A549 (cell line): ENCODE data around the gene SHC2. TPM values are rescaled to one million over a fixed set of nuclear protein-coding genes. Genes with fewer than 3 reads are reported as not detected.

ENCODE experiments used
- ATAC-seq, 2 experiments: fragments of 200-7000 bp in 1 of 2; fragments of >200 bp in 1 of 2; cut with Nextera tagmentation in 1 of 2; cut with Tn5 transposase in 1 of 2; 3 replicates each; pipeline versions ENCODE4 v1.8.0 to v1.9.1; 2018 to 2020; ENCODE audit warnings: mild to moderate bottlenecking in 1 of 2, moderate library complexity in 1 of 2
- CTCF ChIA-PET: fragments of 300-600 bp; sonication (Branson Sonifier 250); formaldehyde crosslinking; extraction: SDS; loops from one replicate; lab custom pipeline; 2021; ENCODE audit warnings: antibody characterized with exemption, inconsistent platforms; lab: Yijun Ruan, JAX
- POLR2A ChIA-PET: fragments of 350-600 bp; formaldehyde crosslinking; extraction: SDS; loops from one replicate; lab custom pipeline; 2021; ENCODE audit warnings: antibody characterized with exemption, inconsistent platforms; lab: Yijun Ruan, JAX
- DNase-seq, 2 experiments: peaks; one replicate each; pipeline versions ENCODE4 v3.0.0 to v3.0.0-alpha.2; 2011 to 2016; ENCODE audit warnings: low read depth in 1 of 2, low spot score in 1 of 2
- FAIRE-seq: peaks from 2 replicates; lab custom pipeline; 2011; peaks lifted over from hg19 to GRCh38; lab: Jason Lieb, UNC
- H3K27ac ChIP-seq, 2 experiments: fragments of >200 bp; sonication (Bioruptor Twin); formaldehyde crosslinking; 3 replicates each; pipeline ENCODE4 v1.5.1; 2016 to 2017
- H3K4me1 ChIP-seq: fragments of >200 bp; sonication (Bioruptor Twin); formaldehyde crosslinking; 3 replicates; pipeline ENCODE4 v1.6.1; 2016
- H3K4me2 ChIP-seq: fragments of >200 bp; sonication (Bioruptor Twin); formaldehyde crosslinking; 3 replicates; pipeline ENCODE4 v1.6.1; 2016
- H3K4me3 ChIP-seq: fragments of >200 bp; sonication (Bioruptor Twin); formaldehyde crosslinking; 3 replicates; pipeline ENCODE4 v1.5.1; 2016
- H3K9me3 ChIP-seq: fragments of >200 bp; sonication (Bioruptor Twin); formaldehyde crosslinking; 3 replicates; pipeline ENCODE4 v1.6.1; 2016
- ATOH8 ChIP-seq: fragments of 250-450 bp; sonication (Bioruptor Pico); IDR thresholded peaks from 2 replicates; pipeline ENCODE4 v1.5.0; 2020; ENCODE audit warnings: low read depth, mild to moderate bottlenecking, moderate library complexity
- BCL3 ChIP-seq: fragments of >200 bp; sonication (Bioruptor Twin); formaldehyde crosslinking; IDR thresholded peaks from 3 replicates; pipeline ENCODE4 v1.6.1; 2016
- CEBPB ChIP-seq, 2 experiments: fragments of >200 bp in 1 of 2; sonication (Bioruptor Twin) in 1 of 2; formaldehyde crosslinking in 1 of 2; IDR thresholded peaks; 2 replicates each; pipeline ENCODE4 v1.6.1; 2012 to 2016
- CHD2 ChIP-seq: fragments of 150-350 bp; IDR thresholded peaks from 2 replicates; pipeline ENCODE4 v1.6.1; 2014; ENCODE audit warnings: low read length; ENCODE audit not compliant: partially characterized antibody
- CHD4 ChIP-seq: fragments of 200-600 bp; sonication (generic); IDR thresholded peaks from 2 replicates; pipeline ENCODE4 v1.6.1; 2016; ENCODE audit warnings: antibody characterized with exemption, mild to moderate bottlenecking, borderline replicate concordance
- EHF ChIP-seq: fragments of 250-450 bp; sonication (Bioruptor Pico); IDR thresholded peaks from 2 replicates; pipeline ENCODE4 v1.5.0; 2020; ENCODE audit warnings: mild to moderate bottlenecking
- FOSB ChIP-seq: fragments of 250-450 bp; sonication (Bioruptor Pico); IDR thresholded peaks from 2 replicates; pipeline ENCODE4 v1.5.0; 2020; ENCODE audit warnings: mild to moderate bottlenecking, moderate library complexity
- FOSL2 ChIP-seq, 2 experiments: fragments of 450-650 bp in 1 of 2; fragments of >200 bp in 1 of 2; sonication (Bioruptor Twin) in 1 of 2; formaldehyde crosslinking; IDR thresholded peaks; 2 replicates each; pipeline versions ENCODE4 v1.5.0 to v1.6.1; 2016 to 2020; ENCODE audit warnings: mild to moderate bottlenecking in 1 of 2, moderate library complexity in 1 of 2
- HDAC2 ChIP-seq: fragments of 200-600 bp; sonication (generic); IDR thresholded peaks from 2 replicates; pipeline ENCODE4 v1.6.1; 2016
- HOXB13 ChIP-seq: fragments of 250-450 bp; sonication (Bioruptor Pico); IDR thresholded peaks from 2 replicates; pipeline ENCODE4 v1.5.0; 2020; ENCODE audit warnings: low read depth, mild to moderate bottlenecking, moderate library complexity
- HOXB5 ChIP-seq: fragments of 250-450 bp; sonication (Bioruptor Pico); IDR thresholded peaks from 2 replicates; pipeline ENCODE4 v1.5.0; 2020; ENCODE audit warnings: mild to moderate bottlenecking, moderate library complexity
- JUN ChIP-seq, 2 experiments: fragments of >200 bp; sonication (Bioruptor Twin); formaldehyde crosslinking; IDR thresholded peaks; 2 replicates in 1 of 2; 3 replicates in 1 of 2; pipeline ENCODE4 v1.6.1; 2016 to 2017
- KDM1A ChIP-seq: fragments of 200-600 bp; sonication (generic); IDR thresholded peaks from 2 replicates; pipeline ENCODE4 v1.6.1; 2016; ENCODE audit warnings: low read depth, mild to moderate bottlenecking
- MAX ChIP-seq: IDR thresholded peaks from 2 replicates; pipeline ENCODE4 v1.6.1; 2012
- NFE2L2 ChIP-seq: fragments of 150-350 bp; conservative IDR thresholded peaks from 2 replicates; pipeline ENCODE4 v1.6.1; 2014; ENCODE audit warnings: low read length
- NPAS2 ChIP-seq: fragments of 250-450 bp; sonication (Bioruptor Pico); IDR thresholded peaks from 2 replicates; pipeline ENCODE4 v1.8.0; 2022; ENCODE audit warnings: mild to moderate bottlenecking, moderate library complexity, borderline replicate concordance
- POLR2A ChIP-seq: IDR thresholded peaks from 2 replicates; pipeline ENCODE4 v1.6.1; 2012; ENCODE audit warnings: mild to moderate bottlenecking, low read length
- RAD21 ChIP-seq, 2 experiments: fragments of >200 bp in 1 of 2; sonication (Bioruptor Twin) in 1 of 2; formaldehyde crosslinking in 1 of 2; IDR thresholded peaks in 1 of 2; conservative IDR thresholded peaks in 1 of 2; 2 replicates in 1 of 2; 3 replicates in 1 of 2; pipeline ENCODE4 v1.6.1; 2012 to 2018; ENCODE audit warnings: inconsistent platforms in 1 of 2
- RARB ChIP-seq: fragments of 250-450 bp; sonication (Bioruptor Pico); IDR thresholded peaks from 2 replicates; pipeline ENCODE4 v1.8.0; 2021; ENCODE audit warnings: mild to moderate bottlenecking, moderate library complexity
- RCOR1 ChIP-seq: fragments of 150-350 bp; IDR thresholded peaks from 2 replicates; pipeline ENCODE4 v1.6.1; 2014; ENCODE audit warnings: antibody characterized with exemption, low read length, low read depth
- SREBF2 ChIP-seq: fragments of 450-650 bp; IDR thresholded peaks from 2 replicates; pipeline ENCODE4 v1.6.1; 2014; ENCODE audit warnings: mild to moderate bottlenecking, moderate library complexity
- TFCP2L1 ChIP-seq: fragments of 250-450 bp; sonication (Bioruptor Pico); IDR thresholded peaks from 2 replicates; pipeline ENCODE4 v1.5.0; 2021; ENCODE audit warnings: mild to moderate bottlenecking
- TP53 ChIP-seq: fragments of 250-450 bp; sonication (Bioruptor Pico); IDR thresholded peaks from 2 replicates; pipeline ENCODE4 v1.5.0; 2021; ENCODE audit warnings: mild to moderate bottlenecking, moderate library complexity
- ZNF302 ChIP-seq: fragments of 250-450 bp; sonication (Bioruptor Pico); IDR thresholded peaks from 2 replicates; pipeline ENCODE4 v1.9.0; 2021; ENCODE audit warnings: inconsistent platforms, mild to moderate bottlenecking, moderate library complexity
- ZSCAN20 ChIP-seq: fragments of 250-450 bp; sonication (Bioruptor Pico); IDR thresholded peaks from 2 replicates; pipeline ENCODE4 v1.8.0; 2022; ENCODE audit warnings: mild to moderate bottlenecking, moderate library complexity
- WGBS: methylation state at CpG from one replicate; pipeline ENCODE4 v1.1.6; 2017; ENCODE audit errors: missing lambda C conversion rate; 5-methylcytosine and 5-hydroxymethylcytosine counted together
- polyA plus RNA-seq, 4 experiments: library from polyadenylated mRNA; depleted of rRNA in 3 of 4; stranded (reverse); fragments of >200 nt; fragmentation: RNase III in 1 of 4; extraction: RNeasy Plus Mini Kit Qiagen cat#74134 plus additional on column Dnase treatment in 1 of 4; gene quantifications; 2 replicates in 3 of 4; 3 replicates in 1 of 4; pipeline ENCODE4 v1.2.3, GENCODE V29; 2011 to 2017
- TF ChIP-seq, protein P1 (sequence below): fragments of >200 bp; sonication (Bioruptor Twin); formaldehyde crosslinking; IDR thresholded peaks from 3 replicates; pipeline ENCODE4 v1.5.1; 2016
- TF ChIP-seq, protein P2 (sequence below): fragments of 150-350 bp; IDR thresholded peaks from 2 replicates; pipeline ENCODE4 v1.6.1; 2014; ENCODE audit warnings: low read depth, mild to moderate bottlenecking, low read length

The SHC2 gene
- polyA plus RNA-seq, 2 of the 4 experiments (the other 2 are of a cell fraction), result 0.36 to 0.58 TPM

DNA sequence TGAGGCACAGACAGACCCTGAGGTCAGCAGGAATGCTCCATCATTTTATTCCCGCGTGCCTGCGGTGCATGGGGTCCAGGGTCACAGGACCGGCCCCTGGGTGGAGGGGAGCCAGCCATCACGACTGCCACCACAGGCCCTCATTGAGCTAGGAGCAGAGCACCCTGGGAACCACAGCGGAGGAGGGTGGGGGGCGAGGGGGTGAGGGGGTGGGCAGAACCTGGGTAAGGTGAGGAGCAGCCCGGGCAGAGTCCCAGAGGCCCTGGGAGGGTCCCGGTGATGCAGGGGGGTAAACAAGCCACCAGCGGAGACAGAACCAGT, 34.2 kb upstream of the SHC2 start:
- FAIRE-seq (no peak), DNase-seq (no peak), ATAC-seq (peak in 1 of 2 experiments; percentile 3; a peak in 1 of 6 replicates)
- TF ChIP-seq EHF (CRISPR knock-in tag), result no peak
- no peak for TF ChIP-seq RCOR1
- no peak for TF ChIP-seq NPAS2 (CRISPR knock-in tag)
- no peak for TF ChIP-seq HOXB5 (CRISPR knock-in tag)
- no peak for TF ChIP-seq HDAC2
- TF ChIP-seq NFE2L2, result no peak
- TF ChIP-seq KDM1A, result no peak
- TF ChIP-seq, protein P1, sequence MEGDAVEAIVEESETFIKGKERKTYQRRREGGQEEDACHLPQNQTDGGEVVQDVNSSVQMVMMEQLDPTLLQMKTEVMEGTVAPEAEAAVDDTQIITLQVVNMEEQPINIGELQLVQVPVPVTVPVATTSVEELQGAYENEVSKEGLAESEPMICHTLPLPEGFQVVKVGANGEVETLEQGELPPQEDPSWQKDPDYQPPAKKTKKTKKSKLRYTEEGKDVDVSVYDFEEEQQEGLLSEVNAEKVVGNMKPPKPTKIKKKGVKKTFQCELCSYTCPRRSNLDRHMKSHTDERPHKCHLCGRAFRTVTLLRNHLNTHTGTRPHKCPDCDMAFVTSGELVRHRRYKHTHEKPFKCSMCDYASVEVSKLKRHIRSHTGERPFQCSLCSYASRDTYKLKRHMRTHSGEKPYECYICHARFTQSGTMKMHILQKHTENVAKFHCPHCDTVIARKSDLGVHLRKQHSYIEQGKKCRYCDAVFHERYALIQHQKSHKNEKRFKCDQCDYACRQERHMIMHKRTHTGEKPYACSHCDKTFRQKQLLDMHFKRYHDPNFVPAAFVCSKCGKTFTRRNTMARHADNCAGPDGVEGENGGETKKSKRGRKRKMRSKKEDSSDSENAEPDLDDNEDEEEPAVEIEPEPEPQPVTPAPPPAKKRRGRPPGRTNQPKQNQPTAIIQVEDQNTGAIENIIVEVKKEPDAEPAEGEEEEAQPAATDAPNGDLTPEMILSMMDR, result no peak
- TF ChIP-seq TP53 (CRISPR knock-in tag), result no peak
- no peak for TF ChIP-seq CEBPB (IDR thresholded peaks at IDR 0.05)
- no peak for TF ChIP-seq FOSL2 (IDR thresholded peaks at IDR 0.05)
- TF ChIP-seq FOSL2 (CRISPR knock-in tag; IDR thresholded peaks at IDR 0.05), result no peak
- TF ChIP-seq ATOH8 (CRISPR knock-in tag), result no peak
- Histone ChIP-seq H3K4me2 (no peak overlapping the region), H3K4me1 (peaks cover 5% of the 10 kb centered on the region; the same call in 1 of the 3 replicates), H3K27ac (no peak overlapping the region; a peak in 1 of 6 replicates), H3K4me3 (no peak overlapping the region), H3K9me3 (no peaks in the 10 kb centered on the region)
- 34% methylated on average over 4 of the region's 10 CpGs for WGBS
- CTCF ChIA-PET, result interaction anchor here (0.7 to 1.9 kb wide), 5 partner anchors 9 to 111 kb away, joined by 3 to 17 read pairs (median 5); partner anchors contain the start of gene TPGS1
- POLR2A ChIA-PET, result interaction anchor here (1.0 kb wide), 1 partner anchor 12 kb away, joined by 3 read pairs; no protein-coding TSS in a partner anchor

GRCh38 chr19:494171-495080, 33.6 kb upstream of the SHC2 start:
- ATAC-seq (no peak), FAIRE-seq (no peak), DNase-seq (no peak)
- ChIA-PET POLR2A (no interaction called here), CTCF (interaction anchor here (1.3 to 1.9 kb wide), 5 partner anchors 10 to 27 kb away, joined by 4 to 17 read pairs (median 5); partner anchors contain the start of gene TPGS1)
- H3K4me1 ChIP-seq, result peaks cover 5% of the 10 kb centered on the region; the same call in 1 of the 3 replicates
- TF ChIP-seq RARB (CRISPR knock-in tag) (no peak), RAD21 (conservative IDR thresholded peaks at IDR 0.05 in 1 of 2, IDR thresholded peaks at IDR 0.05 in 1 of 2) (no peak), FOSB (CRISPR knock-in tag) (no peak)
- H3K4me3 ChIP-seq, result no peak overlapping the region
- 43% methylated on average over 4 of the region's 22 CpGs for WGBS
- no peaks in the 10 kb centered on the region for H3K9me3 ChIP-seq
- no peak overlapping the region for H3K27ac ChIP-seq
- H3K4me2 ChIP-seq, result no peak overlapping the region

DNA sequence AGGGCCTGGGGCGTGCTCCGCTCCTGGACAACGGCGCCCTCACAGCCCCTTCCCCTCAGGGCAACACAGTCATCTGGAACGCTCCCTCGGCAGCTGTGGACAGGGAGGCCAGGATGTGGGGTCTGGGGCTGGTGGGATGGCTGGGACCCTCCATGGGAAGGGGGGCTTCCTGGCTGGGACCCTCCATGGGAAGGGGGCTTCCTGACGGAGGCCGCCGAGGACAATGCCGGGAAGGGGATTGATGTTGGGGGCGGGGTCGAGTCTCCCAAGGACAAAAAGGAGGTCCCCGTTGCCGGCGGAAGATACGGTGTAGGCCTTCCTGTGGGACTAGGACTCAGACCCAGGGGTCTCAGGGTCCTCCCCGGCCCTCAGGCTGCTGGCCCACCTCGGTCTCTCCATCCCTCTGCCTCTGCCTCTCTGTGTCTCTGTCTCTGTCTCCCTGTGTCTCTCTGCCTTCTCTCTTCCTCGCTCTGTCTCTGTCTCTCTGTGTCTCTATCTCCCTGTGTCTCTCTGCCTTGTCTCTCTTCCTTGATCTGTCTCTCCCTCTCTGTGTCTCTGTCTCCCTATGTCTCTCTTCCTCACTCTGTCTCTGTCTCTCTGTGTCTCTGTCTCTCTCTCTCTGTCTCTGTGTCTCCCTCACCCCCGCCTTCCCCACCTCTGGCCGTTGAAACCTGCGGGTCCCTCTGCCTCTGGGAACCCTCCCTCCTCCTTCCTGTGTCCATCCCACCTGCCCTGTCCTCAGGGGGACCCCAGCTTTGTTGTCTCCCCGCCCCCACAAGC, 32.7 kb upstream of the SHC2 start:
- WGBS, result 86% methylated on average over 18 of the region's 23 CpGs
- no peak for TF ChIP-seq ZSCAN20
- TF ChIP-seq POLR2A, result no peak
- no peak for TF ChIP-seq NFE2L2
- no peak for TF ChIP-seq ZNF302
- TF ChIP-seq, protein P2, sequence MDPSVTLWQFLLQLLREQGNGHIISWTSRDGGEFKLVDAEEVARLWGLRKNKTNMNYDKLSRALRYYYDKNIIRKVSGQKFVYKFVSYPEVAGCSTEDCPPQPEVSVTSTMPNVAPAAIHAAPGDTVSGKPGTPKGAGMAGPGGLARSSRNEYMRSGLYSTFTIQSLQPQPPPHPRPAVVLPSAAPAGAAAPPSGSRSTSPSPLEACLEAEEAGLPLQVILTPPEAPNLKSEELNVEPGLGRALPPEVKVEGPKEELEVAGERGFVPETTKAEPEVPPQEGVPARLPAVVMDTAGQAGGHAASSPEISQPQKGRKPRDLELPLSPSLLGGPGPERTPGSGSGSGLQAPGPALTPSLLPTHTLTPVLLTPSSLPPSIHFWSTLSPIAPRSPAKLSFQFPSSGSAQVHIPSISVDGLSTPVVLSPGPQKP, result no peak
- no peak for TF ChIP-seq HOXB5 (CRISPR knock-in tag)
- TF ChIP-seq HOXB13 (CRISPR knock-in tag), result no peak
- no peak for TF ChIP-seq JUN (IDR thresholded peaks at IDR 0.05)
- TF ChIP-seq BCL3, result no peak
- no peak for TF ChIP-seq EHF (CRISPR knock-in tag)
- no peak for TF ChIP-seq MAX
- no peak for TF ChIP-seq CHD2
- TF ChIP-seq SREBF2, result no peak
- no peak for TF ChIP-seq CHD4
- TF ChIP-seq TFCP2L1, result no peak

More for the DNA sequence above, 32.7 kb upstream of the SHC2 start:
- H3K4me1 ChIP-seq, result peaks cover 5% of the 10 kb centered on the region; the same call in 1 of the 3 replicates
- POLR2A ChIA-PET, result no interaction called here
- CTCF ChIA-PET, result interaction anchor here (1.3 to 1.5 kb wide), 2 partner anchors 13 to 17 kb away, joined by 5 read pairs; no protein-coding TSS in a partner anchor
- no peak overlapping the region for H3K4me3 ChIP-seq
- ATAC-seq (no peak), FAIRE-seq (no peak), DNase-seq (no peak)
- no peak overlapping the region for H3K27ac ChIP-seq
- H3K9me3 ChIP-seq, result no peaks in the 10 kb centered on the region
- H3K4me2 ChIP-seq, result no peak overlapping the region
